HS-27A (cell line): ENCODE data around the gene GNB2.
"Not testable (repeated sequence)": the region's sequence is repeated elsewhere in the genome, so short reads cannot be mapped to it uniquely, and the experiment has no call there.

Experiments used
- DNase-seq: peaks from one replicate; pipeline ENCODE4 v3.0.0-alpha.2; 2012; ENCODE audit warnings: low read depth, missing footprints

GNB2 gene

GRCh38 chr7:100673302-100673941 is at the start of gene GNB2:
Gene GNB2, plus strand, starts transcription at chr7:100673740. Its CDS starts 2,526 bp downstream, at chr7:100676266.
- DNase-seq: peak; percentile 94

GRCh38 chr7:100623951-100624824 is 49.4 kb upstream of the GNB2 start:
- no peak for DNase-seq

GRCh38 chr7:100626055-100626454 is 47.5 kb upstream of the GNB2 start:
- no peak for DNase-seq

- no peak for DNase-seq
Observed at GRCh38 chr7:100626530-100627237, 46.9 kb upstream of the GNB2 start.

GRCh38 chr7:100627238-100627549 is 46.3 kb upstream of the GNB2 start:
- no peak for DNase-seq

- DNase-seq: no peak
Observed at GRCh38 chr7:100629117-100629716, 44.3 kb upstream of the GNB2 start.

GRCh38 chr7:100630066-100630465 is 43.5 kb upstream of the GNB2 start:
- DNase-seq: no peak

GRCh38 chr7:100632951-100633717 is 40.4 kb upstream of the GNB2 start:
- DNase-seq: peak; percentile 19

GRCh38 chr7:100639995-100640516 is 33.5 kb upstream of the GNB2 start:
- no peak for DNase-seq

GRCh38 chr7:100640517-100641440 is 32.8 kb upstream of the GNB2 start:
- no peak for DNase-seq

GRCh38 chr7:100641463-100641859 is 32.1 kb upstream of the GNB2 start, which contains the start of gene TFR2:
Gene TFR2, minus strand, starts transcription at chr7:100641552. Its CDS starts 43 bp downstream, at chr7:100641509.
- no peak for DNase-seq

GRCh38 chr7:100641860-100642533 is 31.5 kb upstream of the GNB2 start:
- DNase-seq: no peak

GRCh38 chr7:100642534-100642907 is 31.0 kb upstream of the GNB2 start:
- no peak for DNase-seq

- DNase-seq: no peak
Observed at GRCh38 chr7:100649826-100650565, 23.5 kb upstream of the GNB2 start.

GRCh38 chr7:100654908-100655831 is 18.4 kb upstream of the GNB2 start:
- no peak for DNase-seq

GRCh38 chr7:100655908-100656674 is 17.4 kb upstream of the GNB2 start, which contains the start of gene ACTL6B:
Gene ACTL6B, minus strand, starts transcription at chr7:100656448. Its CDS starts 94 bp downstream, at chr7:100656354.
- no peak for DNase-seq

- DNase-seq: not testable (repeated sequence)
Observed at GRCh38 chr7:100662194-100662776, 11.3 kb upstream of the GNB2 start.
